Embryonic facial prominence (tissue), 1 donor: ENCODE data around the gene IFNL3.

Experiments used
- DNase-seq: peaks from one replicate; pipeline ENCODE4 v3.0.0-alpha.2; 2016; ENCODE audit errors: extremely low spot score

Gene IFNL3

DNA sequence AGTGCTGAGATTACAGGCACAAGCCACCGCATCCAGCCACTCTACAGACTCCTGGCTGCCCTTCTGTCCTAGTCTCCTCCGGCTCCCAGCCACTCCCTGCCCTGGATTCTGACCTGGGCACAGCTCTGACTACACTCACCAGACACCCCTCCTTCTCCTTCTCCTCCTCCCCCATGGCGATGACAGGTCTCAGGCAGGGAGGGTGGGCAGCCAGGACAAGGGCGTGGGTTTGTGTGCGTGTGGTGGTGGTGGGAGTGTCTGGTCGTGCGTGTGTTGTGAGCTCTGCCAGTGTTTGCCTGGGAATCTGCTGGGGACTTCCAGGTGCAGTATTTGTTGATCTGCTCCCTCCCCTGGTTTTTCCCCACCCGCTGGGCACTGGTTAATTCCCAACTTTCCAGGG, 51.0 kb downstream of the IFNL3 start:
- no peak for DNase-seq
